ENCODE data around the gene TRAF7. TPM values are rescaled to one million over a fixed set of nuclear protein-coding genes. Genes with fewer than 3 reads are reported as not detected.

TRAF7 gene
- polyA plus RNA-seq, 4 donors = 42.9 to 63.3 (median 55.5) TPM

- no peak for DNase-seq (ENCODE audit: low read depth in 4 of 4, low spot score in 2 of 4)
Measured at GRCh38 chr16:2180461-2180860, 24.9 kb downstream of the TRAF7 start.

GRCh38 chr16:2180962-2181923, 25.7 kb downstream of the TRAF7 start:
- no peak for DNase-seq (ENCODE audit: low read depth in 4 of 4, low spot score in 2 of 4)

GRCh38 chr16:2181952-2182351, 26.4 kb downstream of the TRAF7 start:
- no peak for DNase-seq (ENCODE audit: low read depth in 4 of 4, low spot score in 2 of 4)

GRCh38 chr16:2183671-2184070, 28.1 kb downstream of the TRAF7 start:
- DNase-seq (ENCODE audit: low read depth in 4 of 4, low spot score in 2 of 4) = no peak

- no peak for DNase-seq (ENCODE audit: low read depth in 4 of 4, low spot score in 2 of 4)
Measured at GRCh38 chr16:2184346-2184745, 28.8 kb downstream of the TRAF7 start.

GRCh38 chr16:2184962-2185361, 29.4 kb downstream of the TRAF7 start:
- DNase-seq (ENCODE audit: low read depth in 4 of 4, low spot score in 2 of 4) = no peak

- no peak for DNase-seq (ENCODE audit: low read depth in 4 of 4, low spot score in 2 of 4)
Measured at GRCh38 chr16:2186064-2186463, 30.5 kb downstream of the TRAF7 start.

- no peak for DNase-seq (ENCODE audit: low read depth in 4 of 4, low spot score in 2 of 4)
Measured at GRCh38 chr16:2186505-2186904, 30.9 kb downstream of the TRAF7 start.

GRCh38 chr16:2187212-2187611, 31.6 kb downstream of the TRAF7 start:
- DNase-seq (ENCODE audit: low read depth in 4 of 4, low spot score in 2 of 4) = no peak

- no peak for DNase-seq (ENCODE audit: low read depth in 4 of 4, low spot score in 2 of 4)
Measured at GRCh38 chr16:2188395-2188794, 32.8 kb downstream of the TRAF7 start.

- no peak for DNase-seq (ENCODE audit: low read depth in 4 of 4, low spot score in 2 of 4)
Measured at GRCh38 chr16:2189252-2189893, 33.8 kb downstream of the TRAF7 start.

GRCh38 chr16:2190002-2190658, 34.5 kb downstream of the TRAF7 start:
- DNase-seq (ENCODE audit: low read depth in 4 of 4, low spot score in 2 of 4) = no peak

GRCh38 chr16:2190659-2191445, 35.3 kb downstream of the TRAF7 start:
- no peak for DNase-seq (ENCODE audit: low read depth in 4 of 4, low spot score in 2 of 4)

- no peak for DNase-seq (ENCODE audit: low read depth in 4 of 4, low spot score in 2 of 4)
Measured at GRCh38 chr16:2191446-2191706, 35.8 kb downstream of the TRAF7 start.

- no peak for DNase-seq (ENCODE audit: low read depth in 4 of 4, low spot score in 2 of 4)
Measured at GRCh38 chr16:2194166-2194834, 38.7 kb downstream of the TRAF7 start.

GRCh38 chr16:2194852-2195321, 39.3 kb downstream of the TRAF7 start:
- no peak for DNase-seq (ENCODE audit: low read depth in 4 of 4, low spot score in 2 of 4)

GRCh38 chr16:2195322-2196161, 40.0 kb downstream of the TRAF7 start:
- DNase-seq (ENCODE audit: low read depth in 4 of 4, low spot score in 2 of 4) = no peak

- DNase-seq (ENCODE audit: low read depth in 4 of 4, low spot score in 2 of 4) = no peak
Measured at GRCh38 chr16:2196162-2196980, 40.8 kb downstream of the TRAF7 start, which contains the start of gene CASKIN1. Gene CASKIN1, minus strand, starts transcription at chr16:2196605. Its CDS starts 173 bp downstream, at chr16:2196432.

Data from left renal cortex interstitium (tissue), 4 donors.